NCI-H524 treated with DMSO at 0.1 percent for 48 hours (cell line): ENCODE measurements around the gene ADRB2.
"Not testable (repeated sequence)": the region's sequence is repeated elsewhere in the genome, so short reads cannot be mapped to it uniquely, and the experiment has no call there.

Source experiments
- DNase-seq: peaks from one replicate; lab custom pipeline; 2025; lab: John Stamatoyannopoulos, UW

Gene ADRB2

GRCh38 chr5:148826053-148826738, at the start of gene ADRB2:
Gene ADRB2, plus strand, starts transcription at chr5:148826611. Its CDS starts 221 bp downstream, at chr5:148826832.
- DNase-seq, result peak; percentile 60

GRCh38 chr5:148776780-148777179, 49.6 kb upstream of the ADRB2 start:
- DNase-seq, result no peak

- DNase-seq, result no peak
Observed at GRCh38 chr5:148778882-148779281, 47.5 kb upstream of the ADRB2 start.

GRCh38 chr5:148780711-148781110, 45.7 kb upstream of the ADRB2 start:
- no peak for DNase-seq

GRCh38 chr5:148781766-148782165, 44.6 kb upstream of the ADRB2 start:
- DNase-seq, result no peak

GRCh38 chr5:148785223-148785622, 41.2 kb upstream of the ADRB2 start:
- DNase-seq, result no peak

GRCh38 chr5:148786456-148786855, 40.0 kb upstream of the ADRB2 start:
- no peak for DNase-seq

- no peak for DNase-seq
Observed at GRCh38 chr5:148788636-148789035, 37.8 kb upstream of the ADRB2 start.

- no peak for DNase-seq
Observed at GRCh38 chr5:148790545-148791333, 35.7 kb upstream of the ADRB2 start.

- no peak for DNase-seq
Observed at GRCh38 chr5:148791334-148791667, 35.1 kb upstream of the ADRB2 start.

- DNase-seq, result no peak
Observed at GRCh38 chr5:148791696-148792095, 34.7 kb upstream of the ADRB2 start.

- DNase-seq, result no peak
Observed at GRCh38 chr5:148792744-148793143, 33.7 kb upstream of the ADRB2 start.

GRCh38 chr5:148793261-148793660, 33.1 kb upstream of the ADRB2 start:
- DNase-seq, result no peak

GRCh38 chr5:148794275-148794674, 32.1 kb upstream of the ADRB2 start:
- no peak for DNase-seq

GRCh38 chr5:148794729-148795561, 31.5 kb upstream of the ADRB2 start:
- DNase-seq, result no peak

GRCh38 chr5:148796936-148797335, 29.5 kb upstream of the ADRB2 start:
- DNase-seq, result no peak

- no peak for DNase-seq
Observed at GRCh38 chr5:148798786-148799185, 27.6 kb upstream of the ADRB2 start.

GRCh38 chr5:148799737-148800527, 26.5 kb upstream of the ADRB2 start:
- no peak for DNase-seq

GRCh38 chr5:148801682-148802276, 24.6 kb upstream of the ADRB2 start:
- no peak for DNase-seq

- not testable (repeated sequence) for DNase-seq
Observed at GRCh38 chr5:148803451-148803850, 23.0 kb upstream of the ADRB2 start.

GRCh38 chr5:148804393-148804792, 22.0 kb upstream of the ADRB2 start:
- DNase-seq, result no peak
